GM12878 (cell line): ENCODE results near the gene PDZD7. TPM values are rescaled to one million over a fixed set of nuclear protein-coding genes. Genes with fewer than 3 reads are reported as not detected.

Source experiments
- ATAC-seq: fragments of 200-7000 bp; cut with Tn5 transposase; 3 replicates; pipeline ENCODE4 v1.9.1; 2020; ENCODE audit warnings: mild to moderate bottlenecking, moderate library complexity
- BruUV-seq: library from RNA; stranded (reverse); fragments of 400-500 nt; replicated peaks from 2 replicates; lab custom pipeline; 2021; lab: Mats Ljungman, UMichigan
- CTCF ChIA-PET: fragments of 300-600 bp; sonication (Branson Sonifier 250); formaldehyde crosslinking; extraction: SDS; loops from one replicate; lab custom pipeline; 2021; ENCODE audit warnings: inconsistent platforms; lab: Yijun Ruan, JAX
- POLR2A ChIA-PET: fragments of 350-600 bp; formaldehyde crosslinking; extraction: SDS; loops from one replicate; lab custom pipeline; 2021; ENCODE audit warnings: inconsistent platforms; lab: Charles Lee
- RAD21 ChIA-PET: fragments of 300-600 bp; sonication (Branson Sonifier 250); formaldehyde crosslinking; loops from one replicate; lab custom pipeline; 2023; ENCODE audit warnings: antibody characterized with exemption; ENCODE audit not compliant: unreplicated experiment; lab: Charles Lee
- SMC1A ChIA-PET: fragments of 300-600 bp; sonication (Branson Sonifier 250); formaldehyde crosslinking; loops from one replicate; lab custom pipeline; 2023; ENCODE audit not compliant: unreplicated experiment, uncharacterized antibody; lab: Charles Lee
- DNase-seq: peaks from one replicate; pipeline ENCODE4 v3.0.0-alpha.2; 2011; ENCODE audit warnings: low read depth, low spot score
- FAIRE-seq: peaks from 3 replicates; lab custom pipeline; 2011; peaks lifted over from hg19 to GRCh38; lab: Jason Lieb, UNC
- H2AFZ ChIP-seq: 2 replicates; pipeline ENCODE4 v1.6.0; 2011; ENCODE audit warnings: low read depth, low read length, control low read depth; ENCODE audit not compliant: control insufficient read depth
- H3K27ac ChIP-seq: 2 replicates; pipeline ENCODE4 v1.5.1; 2011; ENCODE audit warnings: control low read depth; ENCODE audit not compliant: control insufficient read depth, insufficient read depth
- H3K27me3 ChIP-seq, 2 experiments: replicated peaks in 1 of 2; 2 replicates each; pipeline versions ENCODE4 v1.6.0 to v1.6.1; 2011; ENCODE audit warnings: low read length in 1 of 2; ENCODE audit not compliant: control insufficient read depth in 2 of 2, insufficient read depth in 2 of 2
- H3K36me3 ChIP-seq, 2 experiments: 2 replicates each; pipeline ENCODE4 v1.5.1; 2011; ENCODE audit warnings: low read length in 1 of 2; ENCODE audit not compliant: control insufficient read depth in 2 of 2, insufficient read depth in 2 of 2
- H3K4me1 ChIP-seq: 2 replicates; pipeline ENCODE4 v1.6.1; 2011; ENCODE audit warnings: mild to moderate bottlenecking, low read length, moderate library complexity, mixed read lengths; ENCODE audit not compliant: control insufficient read depth, insufficient read depth
- H3K4me2 ChIP-seq: 2 replicates; pipeline ENCODE4 v1.6.0; 2011; ENCODE audit warnings: control low read depth; ENCODE audit not compliant: control insufficient read depth, insufficient read depth
- H3K4me3 ChIP-seq: fragments of 200-600 bp; sonication (generic); 2 replicates; pipeline ENCODE4 v1.5.1; 2016
- H3K79me2 ChIP-seq: 2 replicates; pipeline ENCODE4 v1.6.0; 2011; ENCODE audit warnings: low read length; ENCODE audit not compliant: control insufficient read depth, insufficient read depth
- H3K9ac ChIP-seq: 2 replicates; pipeline ENCODE4 v1.8.0; 2011; ENCODE audit warnings: low read length, control low read depth, mixed read lengths; ENCODE audit not compliant: control insufficient read depth, insufficient read depth
- H3K9me3 ChIP-seq: replicated peaks from 3 replicates; pipeline ENCODE4 v1.5.1; 2011; ENCODE audit warnings: mild to moderate bottlenecking, low read length; ENCODE audit not compliant: control insufficient read depth, insufficient read depth
- H4K20me1 ChIP-seq: 2 replicates; pipeline ENCODE4 v1.6.0; 2011; ENCODE audit not compliant: control insufficient read depth, insufficient read depth
- CBX5 ChIP-seq: sonication (generic); IDR thresholded peaks from 2 replicates; pipeline ENCODE4 v1.6.1; 2016; ENCODE audit warnings: low read depth, moderate library complexity, mild to moderate bottlenecking, inconsistent platforms
- GABPA ChIP-seq: IDR thresholded peaks from 2 replicates; pipeline ENCODE4 v1.6.1; 2014; ENCODE audit warnings: antibody characterized with exemption, low read depth, mild to moderate bottlenecking, inconsistent platforms
- HDGF ChIP-seq: fragments of 450-650 bp; IDR thresholded peaks from 2 replicates; pipeline ENCODE4 v1.6.1; 2016; ENCODE audit warnings: antibody characterized with exemption
- WGBS: methylation state at CpG from one replicate; pipeline ENCODE4 v1.1.6; 2016; ENCODE audit warnings: low lambda C conversion rate; ENCODE audit not compliant: insufficient replicate concordance, insufficient coverage; ENCODE audit errors: missing lambda C conversion rate; 5-methylcytosine and 5-hydroxymethylcytosine counted together
- in situ Hi-C: fragments of 300-500 bp; cut with MboI; formaldehyde crosslinking; loops from 9 replicates; pipeline ENCODE4 v1.14.3; 2018; ENCODE audit warnings: mixed read lengths
- intact Hi-C: fragments of 100-400 bp; cut with micrococcal nuclease; formaldehyde crosslinking; loops from one replicate; pipeline ENCODE4 v1.14.2; 2022; ENCODE audit not compliant: unreplicated experiment
- polyA plus RNA-seq, 11 experiments: library from polyadenylated mRNA; depleted of rRNA in 4 of 11; unstranded in 6 of 11; stranded (reverse) in 5 of 11; fragments of >200 nt; fragmentation: Nextera tagmentation in 4 of 11; fragmentation: Illumina TruSeq in 1 of 11; extraction: Ambion mirVana in 4 of 11; extraction: Trizol in 1 of 11; gene quantifications; 1 replicate in 1 of 11; 2 replicates in 10 of 11; pipeline versions ENCODE4 v1.2.1 to v1.2.3, GENCODE V29; 2011 to 2016; ENCODE audit warnings: inconsistent platforms in 2 of 11, missing spikeins in 2 of 11, low read depth in 1 of 11
- total RNA-seq, 4 experiments: library from RNA; depleted of rRNA in 3 of 4; stranded (reverse); fragments of >200 nt in 3 of 4; fragmentation: Illumina TruSeq in 1 of 4; extraction: Trizol in 1 of 4; gene quantifications; 2 replicates each; pipeline versions ENCODE4 v1.2.1 to v1.2.3, GENCODE V29; 2013 to 2021

PDZD7 gene
- total and polyA plus RNA-seq, 10 of the 15 experiments (the other 5 are each of a cell fraction or from before 2014, with no cell fraction given) = 0.01 to 0.20 (median 0.03) TPM; not detected in 7

GRCh38 chr10:101032637-101033224, 1.8 kb upstream of the PDZD7 start:
- H3K36me3 ChIP-seq = no peaks in the 10 kb centered on the region
- intact Hi-C loops = loop anchor here (5.0 kb wide), 1 partner anchor 35 kb away; no protein-coding TSS in a partner anchor
- peaks cover 4 to 9% of the 10 kb centered on the region in 2 experiments for H3K27me3 ChIP-seq
- no peaks in the 10 kb centered on the region for H4K20me1 ChIP-seq
- H3K4me2 ChIP-seq = peak overlapping the region; percentile 95
- in situ Hi-C loops = no loop called here
- CTCF ChIA-PET = interaction anchor here (1.0 to 6.5 kb wide), 8 partner anchors 10 to 110 kb away, joined by 4 to 86 read pairs (median 12); partner anchors contain the start of gene KAZALD1
- H3K9ac ChIP-seq = peak overlapping the region; percentile 16; the same call in 1 of the 2 replicates
- peaks cover 21% of the 10 kb centered on the region for H3K4me1 ChIP-seq
- POLR2A ChIA-PET = no interaction called here
- no peak for DNase-seq
- 0 out of 2 replicates have a peak, but pooled peaks have one; percentile 23 for TF ChIP-seq HDGF
- TF ChIP-seq GABPA = no peak
- no peak for TF ChIP-seq CBX5
- TF ChIP-seq, all 136 proteins: peak for 1
- ChIA-PET RAD21 (interaction anchor here (0.9 to 2.3 kb wide), 2 partner anchors 14 to 34 kb away, joined by 3 to 13 read pairs; no protein-coding TSS in a partner anchor), SMC1A (interaction anchor here (0.6 to 4.3 kb wide), 2 partner anchors 9 to 109 kb away, joined by 3 to 24 read pairs; no protein-coding TSS in a partner anchor)
- BruUV-seq = no TSS peak
- 41% methylated on average over 6 of the region's 6 CpGs for WGBS
- H3K9me3 ChIP-seq = no peaks in the 10 kb centered on the region
- H3K79me2 ChIP-seq = no peaks in the 10 kb centered on the region
- H3K4me3 ChIP-seq = peak overlapping the region; percentile 64; the same call in 1 of the 2 replicates
- ATAC-seq (peak; percentile 21), FAIRE-seq (peak; percentile 31)
- H2AFZ ChIP-seq = peak overlapping the region; percentile 91
- no peak overlapping the region for H3K27ac ChIP-seq
